Subcutaneous adipose tissue (tissue), 4 donors: Measurements from ENCODE around the gene ATP11B. TPM values are rescaled to one million over a fixed set of nuclear protein-coding genes. Genes with fewer than 3 reads are reported as not detected.

Experiments
- total RNA-seq, 4 donors: library from RNA; depleted of rRNA; stranded (reverse); fragments of >200 nt; gene quantifications; one replicate each; pipeline ENCODE4 v1.1.0, GENCODE V29; 2016
- TF ChIP-seq, protein P1 (sequence below): fragments of 450-650 bp; IDR thresholded peaks from one replicate; pipeline ENCODE4 v1.5.1; 2016; ENCODE audit warnings: low read depth, mild to moderate bottlenecking, control low read depth, antibody characterized with exemption, moderate library complexity

Gene ATP11B
- total RNA-seq, 4 donors from 2014 or later: 77.9 to 100 (median 89.3) TPM

- TF ChIP-seq, protein P1, sequence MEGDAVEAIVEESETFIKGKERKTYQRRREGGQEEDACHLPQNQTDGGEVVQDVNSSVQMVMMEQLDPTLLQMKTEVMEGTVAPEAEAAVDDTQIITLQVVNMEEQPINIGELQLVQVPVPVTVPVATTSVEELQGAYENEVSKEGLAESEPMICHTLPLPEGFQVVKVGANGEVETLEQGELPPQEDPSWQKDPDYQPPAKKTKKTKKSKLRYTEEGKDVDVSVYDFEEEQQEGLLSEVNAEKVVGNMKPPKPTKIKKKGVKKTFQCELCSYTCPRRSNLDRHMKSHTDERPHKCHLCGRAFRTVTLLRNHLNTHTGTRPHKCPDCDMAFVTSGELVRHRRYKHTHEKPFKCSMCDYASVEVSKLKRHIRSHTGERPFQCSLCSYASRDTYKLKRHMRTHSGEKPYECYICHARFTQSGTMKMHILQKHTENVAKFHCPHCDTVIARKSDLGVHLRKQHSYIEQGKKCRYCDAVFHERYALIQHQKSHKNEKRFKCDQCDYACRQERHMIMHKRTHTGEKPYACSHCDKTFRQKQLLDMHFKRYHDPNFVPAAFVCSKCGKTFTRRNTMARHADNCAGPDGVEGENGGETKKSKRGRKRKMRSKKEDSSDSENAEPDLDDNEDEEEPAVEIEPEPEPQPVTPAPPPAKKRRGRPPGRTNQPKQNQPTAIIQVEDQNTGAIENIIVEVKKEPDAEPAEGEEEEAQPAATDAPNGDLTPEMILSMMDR: no peak
Observed at GRCh38 chr3:182891364-182891763, 98.1 kb downstream of the ATP11B start.

DNA sequence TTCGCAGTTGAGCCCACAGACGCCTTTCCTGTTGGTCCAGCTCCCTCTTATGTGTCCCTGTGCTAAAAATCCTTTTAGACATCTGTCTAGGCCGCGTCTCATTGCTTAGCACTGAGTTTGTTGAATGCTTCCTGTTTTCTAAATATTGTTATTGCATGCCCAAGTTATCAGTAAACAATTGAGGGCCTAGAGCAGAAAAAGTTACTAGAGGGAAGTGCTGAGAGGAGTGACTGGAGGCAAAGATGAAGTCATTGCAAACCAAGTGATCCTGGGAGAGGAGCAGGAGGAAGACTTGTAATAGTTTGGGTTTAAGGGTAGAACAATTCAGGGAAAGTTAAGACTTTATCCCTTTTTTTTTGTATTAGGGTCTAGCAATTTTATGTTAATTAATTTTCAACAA lies 98.9 kb downstream of the ATP11B start:
- TF ChIP-seq, protein P1: no peak

- TF ChIP-seq, protein P1: no peak
Observed at GRCh38 chr3:182895513-182896112, 102.3 kb downstream of the ATP11B start.

DNA sequence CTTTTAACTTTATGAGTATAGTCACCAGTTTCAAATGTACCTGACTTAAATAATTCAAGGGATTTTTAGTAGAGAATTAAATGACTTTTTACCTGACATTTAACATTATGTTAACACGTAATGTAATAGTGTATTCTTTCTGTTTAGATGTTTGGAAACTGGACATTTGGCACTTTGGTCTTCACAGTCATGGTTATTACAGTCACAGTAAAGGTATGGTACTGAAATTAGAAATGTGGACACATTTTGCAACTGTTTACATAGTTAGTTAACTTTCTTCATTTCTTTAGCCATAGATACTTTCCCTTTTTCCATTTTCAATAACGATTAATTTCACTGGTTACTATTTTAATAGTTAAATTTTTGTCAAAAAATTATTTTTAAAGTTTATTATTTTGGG lies 103.2 kb downstream of the ATP11B start:
- TF ChIP-seq, protein P1: no peak

- TF ChIP-seq, protein P1: no peak
Observed at GRCh38 chr3:182902236-182902635, 108.9 kb downstream of the ATP11B start.

GRCh38 chr3:182904164-182904563 lies 110.9 kb downstream of the ATP11B start:
- TF ChIP-seq, protein P1: no peak

GRCh38 chr3:182905623-182906022 lies 112.3 kb downstream of the ATP11B start:
- TF ChIP-seq, protein P1: no peak
